Non-pigmented ciliary epithelial cell (primary cell): ENCODE results near the gene PIEZO2.
A peak's percentile ranks its signal among the peaks of the same experiment; 100 is the strongest.
"Not testable (repeated sequence)": the region's sequence is repeated elsewhere in the genome, so short reads cannot be mapped to it uniquely, and the experiment has no call there.

Experiments
- DNase-seq: peaks from one replicate; pipeline ENCODE4 v3.0.0-alpha.2; 2010; ENCODE audit warnings: low read depth

Gene PIEZO2

GRCh38 chr18:10846657-10847407 is 302.5 kb downstream of the PIEZO2 start:
- DNase-seq, result no peak

- DNase-seq, result not testable (repeated sequence)
Observed at GRCh38 chr18:10846035-10846434, 303.3 kb downstream of the PIEZO2 start.

- DNase-seq, result no peak
Observed at GRCh38 chr18:10843565-10843964, 305.8 kb downstream of the PIEZO2 start.

GRCh38 chr18:10842861-10843260 is 306.5 kb downstream of the PIEZO2 start:
- no peak for DNase-seq

- DNase-seq, result no peak
Observed at GRCh38 chr18:10842371-10842770, 307.0 kb downstream of the PIEZO2 start.

GRCh38 chr18:10841203-10841602 is 308.2 kb downstream of the PIEZO2 start:
- DNase-seq, result no peak

- no peak for DNase-seq
Observed at GRCh38 chr18:10840743-10841142, 308.6 kb downstream of the PIEZO2 start.

- DNase-seq, result no peak
Observed at GRCh38 chr18:10839421-10839820, 309.9 kb downstream of the PIEZO2 start.

- no peak for DNase-seq
Observed at GRCh38 chr18:10838553-10838952, 310.8 kb downstream of the PIEZO2 start.

- DNase-seq, result no peak
Observed at GRCh38 chr18:10834128-10834815, 315.1 kb downstream of the PIEZO2 start.

- no peak for DNase-seq
Observed at GRCh38 chr18:10833656-10834055, 315.7 kb downstream of the PIEZO2 start.

GRCh38 chr18:10826400-10826799 is 323.0 kb downstream of the PIEZO2 start:
- no peak for DNase-seq

- no peak for DNase-seq
Observed at GRCh38 chr18:10822456-10822855, 326.9 kb downstream of the PIEZO2 start.

- no peak for DNase-seq
Observed at GRCh38 chr18:10820681-10821080, 328.7 kb downstream of the PIEZO2 start.

- DNase-seq, result no peak
Observed at GRCh38 chr18:10814336-10814735, 335.0 kb downstream of the PIEZO2 start.

GRCh38 chr18:10805587-10806118 is 343.7 kb downstream of the PIEZO2 start:
- no peak for DNase-seq

GRCh38 chr18:10804126-10804525 is 345.2 kb downstream of the PIEZO2 start:
- DNase-seq, result no peak

- peak; percentile 24 for DNase-seq
Observed at GRCh38 chr18:10798727-10799550, 350.4 kb downstream of the PIEZO2 start.

- no peak for DNase-seq
Observed at GRCh38 chr18:10797896-10798295, 351.5 kb downstream of the PIEZO2 start.

GRCh38 chr18:10794771-10795170 is 354.6 kb downstream of the PIEZO2 start:
- DNase-seq, result no peak

- DNase-seq, result no peak
Observed at GRCh38 chr18:10793730-10794370, 355.5 kb downstream of the PIEZO2 start.

GRCh38 chr18:10792181-10792580 is 357.2 kb downstream of the PIEZO2 start:
- no peak for DNase-seq
